GM21515 (cell line): ENCODE measurements around the gene ZNHIT3.
"Not testable (repeated sequence)": the region's sequence is repeated elsewhere in the genome, so short reads cannot be mapped to it uniquely, and the experiment has no call there.

Experiments used
- ATAC-seq: cut with Tn5 transposase; IDR thresholded peaks from one replicate; pipeline ENCODE4 v1.9.1; 2021; ENCODE audit not compliant: unreplicated experiment

ZNHIT3 gene

GRCh38 chr17:36482611-36483504 lies 3.6 kb upstream of the ZNHIT3 start:
- peak; percentile 44 for ATAC-seq

- ATAC-seq: not testable (repeated sequence)
These were observed 2.5 kb upstream of the ZNHIT3 start for GRCh38 chr17:36484021-36484420.

DNA sequence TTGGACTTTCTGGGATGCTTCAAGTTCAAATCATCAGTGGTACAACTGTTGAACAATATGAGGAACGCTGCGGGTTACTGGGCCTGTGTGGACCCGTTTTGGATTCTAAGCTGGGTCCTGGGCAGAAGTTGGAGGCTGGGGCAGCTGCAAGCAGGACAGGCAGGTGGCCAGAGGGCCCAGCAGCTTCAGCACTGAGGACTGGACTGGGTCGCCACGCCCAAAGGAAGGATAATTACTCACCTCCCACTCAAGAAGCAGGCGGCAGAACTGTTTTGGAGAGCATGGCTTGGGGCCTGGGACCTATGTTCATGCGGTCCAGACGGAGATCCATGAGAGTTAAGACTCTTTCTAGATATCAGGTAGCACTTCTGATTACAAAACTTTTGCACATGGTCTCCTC lies 1.5 kb upstream of the ZNHIT3 start:
- ATAC-seq: no peak

GRCh38 chr17:36485805-36486203 lies 677 bp upstream of the ZNHIT3 start:
- ATAC-seq: no peak

GRCh38 chr17:36493956-36494355 lies 7.5 kb downstream of the ZNHIT3 start:
- no peak for ATAC-seq

DNA sequence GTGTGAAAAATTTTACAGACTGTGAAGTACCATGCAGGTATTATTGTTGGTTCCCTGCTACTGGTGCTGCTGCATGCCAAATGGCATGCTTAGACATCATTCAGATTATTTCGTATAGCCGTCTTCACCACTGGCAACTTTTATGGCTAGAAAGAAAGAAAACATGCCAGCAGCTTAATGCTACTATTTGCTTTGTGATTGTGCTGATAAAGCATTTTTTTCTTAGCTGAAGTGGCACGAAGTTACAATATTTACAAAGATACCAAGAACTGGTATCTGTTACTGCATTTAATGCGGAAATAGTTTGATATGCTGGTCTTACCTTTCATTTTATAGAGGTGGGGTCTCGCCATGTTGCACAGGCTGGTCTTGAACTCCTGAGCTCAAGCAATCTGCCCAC lies 8.2 kb downstream of the ZNHIT3 start:
- no peak for ATAC-seq

GRCh38 chr17:36495076-36495578 lies 8.6 kb downstream of the ZNHIT3 start:
- ATAC-seq: no peak

DNA sequence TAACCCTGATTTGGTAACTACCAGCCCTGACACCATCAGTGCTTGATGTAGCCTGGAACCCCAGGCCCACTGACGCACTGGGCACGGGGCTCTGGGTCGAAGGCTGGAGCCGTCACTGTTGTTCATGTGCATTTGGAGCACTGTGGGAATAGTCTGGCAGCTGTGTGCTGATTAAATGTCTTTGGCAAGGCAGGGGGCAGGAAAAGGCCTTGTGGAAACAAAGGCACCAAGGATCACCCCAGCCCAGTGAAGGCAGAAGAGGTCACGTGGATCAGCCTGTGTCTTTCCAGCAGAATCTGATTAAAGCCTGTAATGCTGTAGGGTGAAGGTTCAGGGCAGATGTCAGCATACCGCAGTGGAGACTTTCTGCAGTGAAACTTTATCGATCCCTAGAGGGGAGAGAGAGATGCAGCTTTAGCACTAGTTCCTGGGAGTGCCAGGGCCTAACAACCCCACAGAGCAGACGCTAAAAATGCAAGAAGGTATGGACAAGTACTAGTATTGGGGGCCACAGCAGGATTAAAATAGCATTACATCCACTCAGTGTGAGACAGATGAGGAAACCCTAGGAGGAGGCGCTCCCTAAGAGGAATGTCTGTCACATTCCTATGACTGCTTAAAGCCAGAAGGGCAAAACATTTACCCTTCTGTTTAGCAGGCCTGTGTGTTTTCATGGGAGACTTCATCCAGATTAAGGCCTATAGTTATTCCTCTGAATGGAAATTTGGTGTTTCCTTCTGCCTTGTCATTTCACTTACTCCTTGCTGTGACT lies 9.7 kb downstream of the ZNHIT3 start:
- no peak for ATAC-seq

DNA sequence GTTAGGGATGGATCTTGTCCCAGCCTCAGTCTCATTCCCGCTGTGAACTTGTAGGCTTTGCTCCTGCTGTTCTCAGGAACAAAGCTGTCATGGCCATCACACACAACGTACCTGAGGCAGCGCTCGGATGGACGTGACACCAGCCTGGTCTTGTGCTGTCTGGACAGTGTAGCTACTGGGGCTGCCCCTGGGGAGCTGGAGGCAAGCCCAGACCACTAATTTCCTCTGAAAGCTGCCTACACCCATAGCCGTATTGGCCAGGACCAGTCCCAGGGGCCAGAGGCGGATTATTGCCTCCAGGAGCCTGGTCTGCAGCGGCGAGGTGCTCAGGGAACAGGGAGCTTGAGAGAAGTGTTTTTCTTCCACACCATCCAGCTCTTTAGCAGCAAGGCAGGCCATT lies 11.7 kb downstream of the ZNHIT3 start:
- ATAC-seq: no peak

DNA sequence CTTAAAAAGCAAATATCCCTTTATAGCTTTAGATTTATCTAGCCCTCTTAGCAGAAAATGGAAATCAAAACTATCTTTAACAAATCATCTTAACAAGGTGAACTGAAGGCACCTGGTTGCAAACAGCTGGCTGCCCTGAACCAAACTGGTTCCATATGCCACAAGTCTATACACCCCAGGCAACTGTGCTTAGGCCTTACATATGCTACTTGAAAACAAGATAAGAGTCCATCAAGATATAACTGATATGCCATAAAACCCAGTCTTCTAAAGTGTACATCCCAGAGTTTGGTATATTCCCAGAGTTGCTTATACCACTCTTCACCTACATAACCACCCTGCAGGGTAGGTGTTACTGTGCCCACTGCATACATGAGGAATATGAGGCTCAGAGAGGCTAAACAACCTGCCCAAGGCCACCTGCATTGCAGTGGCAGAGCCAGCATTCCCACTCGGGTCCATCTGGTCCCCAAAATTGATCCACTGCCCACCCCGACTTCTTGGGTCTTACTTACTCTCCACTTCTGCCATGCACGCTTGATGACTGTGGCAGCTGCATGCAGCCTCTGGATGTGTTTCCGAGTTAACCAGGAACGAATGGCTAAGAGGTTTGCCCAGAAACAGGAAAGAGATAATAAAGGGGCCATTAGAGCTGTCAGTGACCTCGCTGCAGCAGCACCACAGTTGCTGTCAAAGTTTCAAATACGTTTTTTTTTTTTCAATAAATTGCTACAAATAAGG lies 12.2 kb downstream of the ZNHIT3 start:
- ATAC-seq: no peak

DNA sequence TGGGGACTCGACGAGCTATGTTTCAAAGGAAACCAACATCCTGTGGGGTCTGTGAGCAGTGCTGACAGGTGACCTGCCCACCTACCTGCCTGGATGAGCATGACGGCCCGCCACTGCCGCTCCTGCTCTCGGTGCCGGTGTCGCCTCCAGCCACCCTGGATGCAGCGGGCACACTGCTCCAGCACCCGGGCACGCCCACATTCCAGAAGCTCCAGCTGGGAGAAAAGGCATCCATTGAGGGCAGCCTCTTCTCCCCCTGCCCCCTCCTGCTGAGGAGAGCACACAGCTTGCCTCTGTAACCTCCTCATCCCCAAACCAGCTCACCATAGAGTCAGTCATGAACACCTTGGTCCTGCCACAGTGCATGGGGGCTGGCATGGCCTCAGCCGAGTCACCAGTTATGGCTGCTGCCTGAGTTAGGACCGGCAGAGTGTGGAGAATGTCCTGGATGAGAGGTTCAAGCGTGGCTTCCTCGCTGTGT lies 14.3 kb downstream of the ZNHIT3 start:
- ATAC-seq: no peak

DNA sequence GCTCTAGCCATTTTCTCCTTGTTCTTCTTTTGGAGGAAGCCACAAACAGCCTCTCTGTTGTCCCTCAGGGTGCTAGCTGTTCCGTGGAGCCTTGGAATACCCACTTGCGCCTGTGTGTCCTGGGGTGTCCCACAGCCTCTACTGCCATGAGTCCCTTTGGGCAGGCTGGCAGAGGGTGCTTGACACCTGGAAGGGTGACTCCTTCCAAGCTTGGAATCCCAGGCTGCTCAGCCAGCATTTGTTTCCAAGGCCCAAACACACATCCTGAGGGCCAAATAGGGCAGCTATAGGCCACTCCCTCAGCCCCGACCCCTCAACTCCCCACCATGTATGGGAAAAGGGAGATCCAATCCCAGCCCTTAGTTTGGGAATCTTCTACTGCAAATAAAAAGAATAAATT lies 14.9 kb downstream of the ZNHIT3 start:
- no peak for ATAC-seq

- ATAC-seq: no peak
These were observed 15.5 kb downstream of the ZNHIT3 start for GRCh38 chr17:36501963-36502362.

GRCh38 chr17:36503456-36504155 lies 17.1 kb downstream of the ZNHIT3 start:
- no peak for ATAC-seq

DNA sequence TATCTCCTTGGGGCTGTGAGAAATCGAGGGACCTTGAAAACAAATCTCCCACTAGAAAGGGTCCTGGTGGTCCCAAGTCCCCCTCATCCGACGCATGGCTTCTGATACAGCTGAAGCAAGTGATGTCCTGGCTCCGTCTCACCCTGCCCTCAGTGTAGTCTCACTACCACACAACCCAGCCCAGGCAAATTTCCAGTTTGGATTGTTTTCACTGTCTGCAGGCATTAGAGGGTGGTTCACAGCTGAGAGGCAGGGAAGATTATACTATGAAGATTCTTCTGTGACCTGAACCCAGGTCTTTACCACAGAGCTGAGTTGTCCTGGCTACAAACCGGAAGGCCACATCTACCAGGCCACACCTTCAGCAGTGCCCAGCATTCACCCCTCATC lies 17.7 kb downstream of the ZNHIT3 start:
- no peak for ATAC-seq

DNA sequence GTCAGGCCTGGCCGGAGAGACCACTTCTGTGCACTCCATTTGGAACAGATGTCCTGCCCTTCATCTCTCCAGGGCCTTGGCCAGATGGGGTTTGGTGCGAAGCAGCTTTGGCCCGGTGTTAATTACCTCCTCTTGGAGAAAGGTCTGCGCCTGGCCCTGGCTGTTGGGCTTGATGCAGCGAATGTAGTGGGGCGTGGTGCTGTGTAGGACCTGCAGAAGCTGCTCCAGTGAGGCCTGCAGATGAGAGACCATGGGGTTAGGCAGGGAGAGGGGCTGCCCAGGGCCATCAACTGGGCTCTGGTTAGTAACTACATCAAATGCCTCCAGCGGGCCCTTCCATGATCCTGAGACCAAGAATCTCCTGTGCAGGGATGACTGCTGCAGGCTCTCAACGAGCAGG lies 18.7 kb downstream of the ZNHIT3 start:
- no peak for ATAC-seq

DNA sequence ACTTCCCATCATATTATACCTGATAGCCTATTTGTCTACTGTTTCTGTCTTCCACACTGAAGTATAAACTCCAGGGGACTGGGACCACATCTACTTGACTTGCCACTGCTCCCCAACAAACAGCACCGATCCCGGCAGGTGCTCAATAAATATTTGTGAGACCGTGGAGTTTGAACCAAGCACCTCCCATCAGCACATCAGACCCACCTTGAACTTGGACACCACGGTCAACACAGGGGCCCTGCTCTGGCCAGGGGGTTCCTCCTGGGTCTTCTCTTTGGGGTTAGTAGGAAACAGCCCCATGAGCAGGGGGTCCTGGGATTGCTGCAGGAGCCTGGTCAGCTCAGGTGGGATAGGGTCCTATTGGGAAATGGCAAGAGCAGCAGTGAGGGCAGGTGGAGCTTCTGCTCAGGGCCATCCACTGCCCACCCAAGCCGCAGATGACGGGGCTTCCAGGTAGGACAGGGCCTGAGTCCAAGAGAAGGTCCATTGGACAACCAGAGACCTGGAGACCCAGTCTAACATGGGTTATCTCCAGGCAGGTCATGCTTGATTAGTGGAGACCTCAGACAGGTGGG lies 19.9 kb downstream of the ZNHIT3 start:
- ATAC-seq: no peak

DNA sequence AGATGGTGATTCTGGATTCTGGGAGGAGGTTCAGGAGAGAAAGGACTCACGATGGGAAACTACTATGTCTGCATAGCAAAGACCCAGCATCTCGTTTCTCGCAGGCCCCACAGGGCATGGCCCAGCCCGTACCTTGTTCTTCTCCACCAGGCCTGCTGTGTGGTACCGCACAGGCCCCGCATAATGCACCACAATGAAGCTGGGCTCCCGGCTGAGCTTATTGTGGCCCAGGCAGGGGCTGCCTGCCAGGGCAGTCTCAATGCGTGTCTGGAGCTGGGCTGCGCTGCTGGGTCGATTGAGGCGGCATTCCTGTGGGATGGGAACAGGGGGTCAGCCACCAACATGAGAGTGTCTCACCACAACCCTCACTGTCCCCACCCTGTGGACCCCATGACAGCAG lies 20.4 kb downstream of the ZNHIT3 start:
- ATAC-seq: no peak

DNA sequence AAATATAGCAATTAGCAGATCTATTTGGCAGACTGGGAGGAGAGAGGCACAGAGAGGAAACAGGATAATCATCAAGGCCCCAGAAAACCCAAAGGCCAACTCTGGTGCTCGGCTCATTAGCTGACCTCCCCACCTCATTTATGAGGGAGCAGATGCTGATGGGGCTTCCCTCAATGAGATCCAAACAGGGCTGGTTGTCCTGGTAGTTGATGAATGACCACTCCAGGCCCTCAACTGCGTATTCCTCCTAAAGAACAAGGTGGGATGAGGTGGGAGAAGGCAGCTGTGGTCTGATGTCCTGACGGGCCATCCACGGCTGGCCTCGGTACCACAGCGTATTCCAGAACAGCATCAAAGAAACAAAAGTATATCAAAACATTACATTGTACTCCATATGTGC lies 20.8 kb downstream of the ZNHIT3 start:
- no peak for ATAC-seq

DNA sequence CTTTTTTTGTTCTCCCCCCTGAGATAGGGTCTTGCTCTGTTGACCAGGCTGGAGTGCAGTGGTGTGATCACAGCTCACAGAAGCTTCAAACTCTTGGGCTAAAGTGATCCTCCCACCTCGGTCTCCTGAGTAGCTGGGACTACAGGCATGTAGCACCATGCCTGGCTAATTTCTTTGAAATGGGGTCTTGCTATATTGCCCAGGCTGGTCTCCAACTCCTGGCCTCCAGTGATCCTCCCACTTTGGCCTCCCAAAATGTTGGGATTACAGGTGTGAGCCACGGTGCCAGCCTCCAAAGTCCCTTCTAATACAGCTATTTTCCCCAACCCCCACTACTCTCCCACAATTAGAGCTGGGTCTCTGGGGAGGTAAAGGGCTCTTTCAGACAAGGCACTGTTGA lies 22.0 kb downstream of the ZNHIT3 start:
- ATAC-seq: not testable (repeated sequence)
